Esophagus squamous epithelium (tissue), 4 donors: ENCODE data around the gene CYTH3.

Experiments
- CTCF ChIP-seq, 6 experiments: fragments of 450-650 bp in 4 of 6; fragments of 200-600 bp in 2 of 6; sonication (generic) in 2 of 6; IDR thresholded peaks; one replicate each; pipeline ENCODE4 v1.5.1; 2016 to 2019; ENCODE audit warnings: antibody characterized with exemption in 6 of 6, mild to moderate bottlenecking in 4 of 6, moderate library complexity in 4 of 6
- POLR2A ChIP-seq, 4 donors: fragments of 450-650 bp; IDR thresholded peaks; one replicate each; pipeline ENCODE4 v1.6.1; 2017; ENCODE audit warnings: antibody characterized with exemption in 4 of 4, mild to moderate bottlenecking in 4 of 4, moderate library complexity in 3 of 4

GRCh38 chr7:6143997-6144396 is 128.4 kb downstream of the CYTH3 start:
- no peak for TF ChIP-seq POLR2A (IDR thresholded peaks at IDR 0.05)
- no peak for TF ChIP-seq CTCF (IDR thresholded peaks at IDR 0.05)
